A549 treated with AZD2906 at 1 μM for 4 hours (cell line): Measurements from ENCODE around the gene BNIPL. TPM values are rescaled to one million over a fixed set of nuclear protein-coding genes. Genes with fewer than 3 reads are reported as not detected.

ENCODE experiments used
- total RNA-seq: library from RNA; stranded (reverse); fragments of 200-300 nt; extraction: Qiagen RNA extraction; gene quantifications from 5 replicates; pipeline ENCODE4 v1.2.3, GENCODE V29; 2022

Gene BNIPL, protein sequence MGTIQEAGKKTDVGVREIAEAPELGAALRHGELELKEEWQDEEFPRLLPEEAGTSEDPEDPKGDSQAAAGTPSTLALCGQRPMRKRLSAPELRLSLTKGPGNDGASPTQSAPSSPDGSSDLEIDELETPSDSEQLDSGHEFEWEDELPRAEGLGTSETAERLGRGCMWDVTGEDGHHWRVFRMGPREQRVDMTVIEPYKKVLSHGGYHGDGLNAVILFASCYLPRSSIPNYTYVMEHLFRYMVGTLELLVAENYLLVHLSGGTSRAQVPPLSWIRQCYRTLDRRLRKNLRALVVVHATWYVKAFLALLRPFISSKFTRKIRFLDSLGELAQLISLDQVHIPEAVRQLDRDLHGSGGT
- total RNA-seq, result 0.04 to 0.16 TPM (median 0.15 TPM) in 5 replicates

GRCh38 chr1:151036356-151036755 is at the start of gene BNIPL:
Gene BNIPL, plus strand, starts transcription at chr1:151036586. Its CDS starts 140 bp downstream, at chr1:151036726.

DNA sequence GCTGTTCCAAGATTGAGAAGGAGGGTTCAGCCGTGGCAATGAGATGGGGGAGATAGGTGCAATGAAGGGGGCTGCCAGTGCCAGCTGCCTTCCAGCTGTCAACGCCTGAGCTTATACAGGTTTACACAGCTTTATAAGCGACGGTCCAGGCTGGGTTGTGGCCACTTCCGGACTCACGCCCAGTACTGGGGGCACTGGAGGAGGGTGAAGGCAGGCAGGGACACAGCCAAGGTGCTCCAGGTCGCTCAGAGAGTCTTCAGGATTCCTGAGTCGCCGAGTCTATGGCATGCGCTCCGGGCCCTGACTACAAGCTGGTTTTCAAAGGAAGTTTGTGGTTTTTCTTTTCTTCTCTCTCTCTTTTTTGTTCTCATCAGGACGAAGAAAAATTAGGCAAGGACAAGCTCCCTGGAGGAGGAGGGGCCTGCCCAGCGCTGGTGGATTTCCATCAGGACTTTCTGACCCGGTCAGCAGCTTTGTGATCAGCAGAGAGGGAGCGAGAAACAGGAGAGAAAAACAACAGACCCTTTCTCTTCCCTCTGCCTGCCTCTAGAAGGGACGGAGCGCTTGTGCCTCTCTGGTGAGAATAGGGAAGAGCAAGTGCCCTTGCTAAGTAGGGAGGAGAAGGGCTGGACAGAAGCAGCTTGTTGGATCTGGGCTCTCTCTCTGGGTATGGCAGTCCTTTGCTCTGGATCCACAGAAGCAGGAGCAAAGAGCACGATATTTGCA is 29.9 kb upstream of the BNIPL start, which contains the start of gene MINDY1:
MINDY1 (minus strand) TSS at position 576 of the 726 bp plus-strand sequence. CDS start 4,285 bp downstream, outside the sequence.

GRCh38 chr1:151008244-151009205 is 27.9 kb upstream of the BNIPL start, which contains the start of gene PRUNE1:
Gene PRUNE1, plus strand, starts transcription at chr1:151008449. Its CDS starts 184 bp downstream, at chr1:151008633.

DNA sequence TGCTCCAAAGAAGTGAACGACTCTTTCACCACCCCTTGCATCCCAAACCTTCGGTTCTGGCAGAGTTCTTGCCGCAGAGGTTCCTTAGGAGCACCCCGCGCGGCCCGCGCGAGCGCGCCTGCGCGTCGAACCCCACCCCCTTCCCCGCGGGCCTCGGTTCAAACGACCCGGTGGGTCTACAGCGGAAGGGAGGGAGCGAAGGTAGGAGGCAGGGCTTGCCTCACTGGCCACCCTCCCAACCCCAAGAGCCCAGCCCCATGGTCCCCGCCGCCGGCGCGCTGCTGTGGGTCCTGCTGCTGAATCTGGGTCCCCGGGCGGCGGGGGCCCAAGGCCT is 11.2 kb downstream of the BNIPL start, which contains the start of gene C1orf56:
C1orf56 (plus strand) TSS at position 161 of the 334 bp plus-strand sequence; CDS start at position 258, 97 bp downstream.

GRCh38 chr1:151059109-151060006 is 23.0 kb downstream of the BNIPL start, which contains the start of gene CDC42SE1:
Gene CDC42SE1, minus strand, starts transcription at chr1:151059622. Its CDS starts 3,892 bp downstream, at chr1:151055730.

GRCh38 chr1:151060007-151060656 is 23.7 kb downstream of the BNIPL start, which contains the start of gene MLLT11:
Gene MLLT11, plus strand, starts transcription at chr1:151060397. Its CDS starts 6,828 bp downstream, at chr1:151067225.

DNA sequence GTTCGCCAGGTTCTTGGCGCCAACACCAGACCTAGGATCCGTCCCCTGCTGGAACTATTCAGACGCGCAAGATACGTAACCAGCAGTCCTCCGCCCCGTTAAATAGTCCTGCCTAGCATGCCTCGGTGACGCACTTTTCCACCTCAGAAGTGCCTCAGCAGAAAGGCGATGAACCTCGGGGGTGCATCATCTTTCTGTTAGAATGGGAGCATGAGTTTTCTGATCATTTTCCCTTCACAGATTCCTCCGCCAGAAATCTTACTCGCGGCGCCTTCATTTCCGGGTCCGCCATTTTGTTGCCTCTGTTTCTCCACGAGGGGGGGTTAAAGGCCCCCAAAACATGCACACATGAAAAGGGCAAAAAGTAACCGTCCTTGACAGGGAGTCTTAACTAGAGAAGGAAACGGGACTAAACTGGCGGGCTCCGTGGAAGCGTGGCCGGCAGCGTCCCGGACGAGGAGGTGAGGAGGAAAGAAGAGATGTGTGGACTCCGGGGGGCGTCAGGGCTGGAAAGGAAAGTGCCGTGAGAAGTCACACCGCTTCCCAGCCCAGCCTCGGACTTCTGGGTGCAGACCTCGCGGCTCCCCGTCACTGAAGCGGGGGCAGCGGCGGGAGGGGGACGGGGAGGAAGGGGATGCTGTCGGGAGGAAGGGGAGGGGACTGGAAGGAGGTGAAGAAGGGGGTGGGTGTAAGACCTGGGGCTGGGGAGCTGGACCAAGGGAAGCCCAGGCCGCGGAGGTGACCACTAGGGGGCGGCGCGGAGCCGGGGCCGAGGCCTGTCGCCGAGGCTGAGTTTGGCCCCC is 34.3 kb downstream of the BNIPL start, which contains the start of gene GABPB2:
GABPB2 (plus strand) TSS at position 288 of the 803 bp plus-strand sequence. CDS start 17,429 bp downstream, outside the sequence.

Other genes starting within 250 kb of the BNIPL start
- 1.3 to 1.6 TPM (median 1.4 TPM) in 5 replicates for gene CTSK, start 228.3 kb upstream of the BNIPL start, total RNA-seq
- 10.6 to 13.1 TPM (median 12.2 TPM) in 5 replicates for gene ARNT, start 160.0 kb upstream of the BNIPL start, total RNA-seq
- gene CTXND2, start 149.4 kb upstream of the BNIPL start, total RNA-seq, result not detected in 5 replicates
- 20.7 to 23.2 TPM (median 21.6 TPM) in 5 replicates for gene SETDB1, start 110.2 kb upstream of the BNIPL start, total RNA-seq
- gene CERS2, start 61.8 kb upstream of the BNIPL start, total RNA-seq, result 230 to 240 TPM (median 231 TPM) in 5 replicates
- gene ANXA9, start 54.3 kb upstream of the BNIPL start, total RNA-seq, result 0.56 to 1.0 TPM (median 0.72 TPM) in 5 replicates
- gene MINDY1, start 29.7 kb upstream of the BNIPL start, total RNA-seq, result 2.4 to 3.5 TPM (median 3.1 TPM) in 5 replicates
- 12.1 to 17.8 TPM (median 16.5 TPM) in 5 replicates for gene PRUNE1, start 28.1 kb upstream of the BNIPL start, total RNA-seq
- gene C1orf56, start 11.2 kb downstream of the BNIPL start, total RNA-seq, result 5.4 to 7.8 TPM (median 6.7 TPM) in 5 replicates
- gene CDC42SE1, start 23.0 kb downstream of the BNIPL start, total RNA-seq, result 74.5 to 87.3 TPM (median 78.1 TPM) in 5 replicates
- 12.0 to 14.2 TPM (median 13.9 TPM) in 5 replicates for gene MLLT11, start 23.8 kb downstream of the BNIPL start, total RNA-seq
- gene GABPB2, start 34.2 kb downstream of the BNIPL start, total RNA-seq, result 2.5 to 3.3 TPM (median 2.9 TPM) in 5 replicates
- gene SEMA6C, start 110.0 kb downstream of the BNIPL start, total RNA-seq, result 1.2 to 2.4 TPM (median 1.8 TPM) in 5 replicates
- not detected in 5 replicates for gene TNFAIP8L2, start 120.1 kb downstream of the BNIPL start, total RNA-seq
- gene LYSMD1, start 129.3 kb downstream of the BNIPL start, total RNA-seq, result 5.1 to 7.6 TPM (median 5.9 TPM) in 5 replicates
- 44.2 to 52.2 TPM (median 45.8 TPM) in 5 replicates for gene SCNM1, start 129.6 kb downstream of the BNIPL start, total RNA-seq
- 0.24 to 0.29 TPM (median 0.28 TPM) in 3 of 5 replicates, not detected in the others for gene TMOD4, start 139.4 kb downstream of the BNIPL start, total RNA-seq
- 45.3 to 64.3 TPM (median 46.2 TPM) in 5 replicates for gene VPS72, start 153.6 kb downstream of the BNIPL start, total RNA-seq
- gene PIP5K1A, start 162.0 kb downstream of the BNIPL start, total RNA-seq, result 49.3 to 62.2 TPM (median 52.8 TPM) in 5 replicates
- 156 to 191 TPM (median 190 TPM) in 5 replicates for gene PSMD4, start 218.1 kb downstream of the BNIPL start, total RNA-seq
- 12.3 to 15.7 TPM (median 13.9 TPM) in 5 replicates for gene ZNF687, start 245.7 kb downstream of the BNIPL start, total RNA-seq